T-cell (primary cell): ENCODE data around the gene DAPK3. TPM values are rescaled to one million over a fixed set of nuclear protein-coding genes. Genes with fewer than 3 reads are reported as not detected.

Source experiments
- ATAC-seq, 4 experiments: fragments of 200-7000 bp in 3 of 4; fragments of 150-1000 bp in 1 of 4; cut with Tn5 transposase; replicated peaks in 1 of 4; 1 replicate in 3 of 4; 2 replicates in 1 of 4; pipeline ENCODE4 v1.10.0; 2021; ENCODE audit warnings: moderate library complexity in 3 of 4, mild to moderate bottlenecking in 2 of 4, moderate number of reproducible peaks in 1 of 4
- CTCF ChIA-PET, 2 donors: fragments of 300-600 bp; sonication (Branson Sonifier 250); formaldehyde crosslinking; loops; one replicate each; lab custom pipeline; 2022; ENCODE audit warnings: antibody characterized with exemption in 2 of 2; lab: Charles Lee
- POLR2A ChIA-PET, 2 donors: fragments of 300-600 bp; sonication (Branson Sonifier 250); formaldehyde crosslinking; loops; one replicate each; lab custom pipeline; 2022; ENCODE audit warnings: antibody characterized with exemption in 2 of 2; lab: Charles Lee
- DNase-seq, 35 experiments: peaks; one replicate each; pipeline versions ENCODE4 v3.0.0 to v3.0.0-alpha.2; 2013 to 2023
- H3K27ac ChIP-seq: one replicate; pipeline ENCODE4 v1.5.1; 2013; ENCODE audit warnings: low read length
- H3K27me3 ChIP-seq, 2 experiments: replicated peaks in 1 of 2; 1 replicate in 1 of 2; 2 replicates in 1 of 2; pipeline versions ENCODE4 v1.6.1 to v1.7.0; 2013; ENCODE audit warnings: low read length in 1 of 2, mixed read lengths in 1 of 2; ENCODE audit not compliant: control insufficient read depth in 2 of 2, insufficient read depth in 2 of 2; ENCODE audit errors: extremely low read depth in 1 of 2
- H3K36me3 ChIP-seq, 2 donors: 1 replicate in 1 of 2; 2 replicates in 1 of 2; pipeline versions ENCODE4 v1.6.1 to v1.7.0; 2013; ENCODE audit warnings: low read length in 1 of 2; ENCODE audit not compliant: control insufficient read depth in 2 of 2, insufficient read depth in 1 of 2; ENCODE audit errors: extremely low read depth in 1 of 2
- H3K4me1 ChIP-seq, 2 experiments: 1 replicate in 1 of 2; 2 replicates in 1 of 2; pipeline versions ENCODE4 v1.6.1 to v1.7.0; 2013; ENCODE audit warnings: low read length in 2 of 2, mixed read lengths in 1 of 2; ENCODE audit not compliant: insufficient read depth in 2 of 2, control insufficient read depth in 1 of 2; ENCODE audit errors: extremely low read depth in 1 of 2
- H3K4me3 ChIP-seq, 2 donors: 1 replicate in 1 of 2; 2 replicates in 1 of 2; pipeline versions ENCODE4 v1.5.1 to v1.7.0; 2013; ENCODE audit warnings: mild to moderate bottlenecking in 2 of 2, low read length in 1 of 2, moderate library complexity in 1 of 2; ENCODE audit not compliant: control insufficient read depth in 1 of 2; ENCODE audit errors: extremely low read depth in 1 of 2
- H3K9me3 ChIP-seq: 2 replicates; pipeline ENCODE4 v1.7.0; 2013
- H3K27ac Mint-ChIP-seq, 2 donors: one replicate each; pipeline ENCODE4 v1.8.0; 2020 to 2021; ENCODE audit warnings: mild to moderate bottlenecking in 2 of 2, mixed read lengths in 2 of 2
- H3K27me3 Mint-ChIP-seq, 2 donors: one replicate each; pipeline ENCODE4 v1.8.0; 2021 to 2022; ENCODE audit warnings: mixed read lengths in 2 of 2
- H3K36me3 Mint-ChIP-seq: one replicate; pipeline ENCODE4 v1.8.0; 2021; ENCODE audit warnings: mixed read lengths
- H3K4me1 Mint-ChIP-seq, 3 donors: one replicate each; pipeline ENCODE4 v1.8.0; 2020 to 2022; ENCODE audit warnings: mixed read lengths in 3 of 3, mild to moderate bottlenecking in 1 of 3
- H3K4me3 Mint-ChIP-seq, 3 donors: one replicate each; pipeline ENCODE4 v1.8.0; 2020 to 2022; ENCODE audit warnings: mild to moderate bottlenecking in 3 of 3, mixed read lengths in 3 of 3, moderate library complexity in 3 of 3
- H3K9me3 Mint-ChIP-seq, 3 donors: one replicate each; pipeline ENCODE4 v1.8.0; 2020 to 2022; ENCODE audit warnings: mixed read lengths in 3 of 3
- WGBS: methylation state at CpG from one replicate; pipeline ENCODE4 v1.1.5; 2013; ENCODE audit warnings: missing lambda C conversion rate; ENCODE audit not compliant: insufficient coverage; 5-methylcytosine and 5-hydroxymethylcytosine counted together
- total RNA-seq, 35 experiments: library from RNA in 6 of 35; stranded (reverse) in 6 of 35; fragments of 120-200 nt in 1 of 35; gene quantifications; one replicate each; pipeline versions ENCODE4 v1.2.1 to v1.2.4 and lab custom pipeline; 2013 to 2026

Gene DAPK3
- total RNA-seq, 5 donors from 2014 or later (not counting 1 experiment from before 2014, with no cell fraction given) = 30.3 to 51.2 (median 44.9) TPM

- H3K4me1 Mint-ChIP-seq = no peaks in the 10 kb centered on the region
- H3K36me3 ChIP-seq = no peaks in the 10 kb centered on the region
- H3K4me1 ChIP-seq = peaks cover 0 to 6% of the 10 kb centered on the region in 2 experiments
- no peak within 1 kb of the TSS for H3K4me3 ChIP-seq
- no peak for DNase-seq
- POLR2A ChIA-PET = interaction anchor here in 1 of 2 donors (0.6 kb wide), 1 partner anchor 134 kb away, joined by 7 read pairs; the partner anchor contains the start of gene ZBTB7A
- peaks cover 6 to 21% of the 10 kb centered on the region in 2 donors for H3K27me3 Mint-ChIP-seq
- no peak within 1 kb of the TSS for H3K27ac Mint-ChIP-seq
- no peak within 1 kb of the TSS for H3K4me3 Mint-ChIP-seq
- H3K36me3 Mint-ChIP-seq = no peaks in the 10 kb centered on the region
- H3K9me3 ChIP-seq = no peaks in the 10 kb centered on the region
- no peaks in the 10 kb centered on the region for H3K9me3 Mint-ChIP-seq
- CTCF ChIA-PET = no interaction called here
- no peak within 1 kb of the TSS for H3K27ac ChIP-seq
- ATAC-seq = no peak
- 8% methylated on average over 41 of the region's 51 CpGs for WGBS
- H3K27me3 ChIP-seq = peaks cover 4 to 58% of the 10 kb centered on the region in 2 experiments
Observed at GRCh38 chr19:3932931-3933810, 37.7 kb downstream of the DAPK3 start, which contains the start of gene NMRK2. Gene NMRK2, plus strand, starts transcription at chr19:3933069. Its CDS starts 603 bp downstream, at chr19:3933672.

GRCh38 chr19:3931041-3931440 lies 39.9 kb downstream of the DAPK3 start:
- peaks cover 6 to 21% of the 10 kb centered on the region in 2 donors for H3K27me3 Mint-ChIP-seq
- 69% methylated on average over 7 of the region's 8 CpGs for WGBS
- H3K9me3 Mint-ChIP-seq = no peaks in the 10 kb centered on the region
- H3K27ac Mint-ChIP-seq = no peak overlapping the region
- no peak for ATAC-seq
- H3K4me1 ChIP-seq = peaks cover 0 to 6% of the 10 kb centered on the region in 2 experiments
- H3K27me3 ChIP-seq = peaks cover 4 to 51% of the 10 kb centered on the region in 2 experiments
- ChIA-PET CTCF (no interaction called here), POLR2A (no interaction called here)
- no peak overlapping the region for H3K27ac ChIP-seq
- no peak for DNase-seq
- H3K4me3 Mint-ChIP-seq = no peak overlapping the region
- H3K9me3 ChIP-seq = no peaks in the 10 kb centered on the region
- H3K36me3 Mint-ChIP-seq = no peaks in the 10 kb centered on the region
- H3K36me3 ChIP-seq = no peaks in the 10 kb centered on the region
- no peaks in the 10 kb centered on the region for H3K4me1 Mint-ChIP-seq
- no peak overlapping the region for H3K4me3 ChIP-seq

GRCh38 chr19:3923912-3924311 lies 47.0 kb downstream of the DAPK3 start:
- no peaks in the 10 kb centered on the region for H3K4me1 ChIP-seq
- no peak for ATAC-seq
- Mint-ChIP-seq H3K4me1 (no peaks in the 10 kb centered on the region), H3K4me3 (no peak overlapping the region), H3K27me3 (peaks cover 3 to 4% of the 10 kb centered on the region in 2 donors), H3K36me3 (no peaks in the 10 kb centered on the region), H3K27ac (no peak overlapping the region), H3K9me3 (peaks cover 8 to 9% (median 9%) of the 10 kb centered on the region in 3 donors)
- DNase-seq = no peak
- H3K27ac ChIP-seq = no peak overlapping the region
- ChIA-PET POLR2A (no interaction called here), CTCF (no interaction called here)
- peaks cover 0 to 18% of the 10 kb centered on the region in 2 experiments for H3K27me3 ChIP-seq
- no peaks in the 10 kb centered on the region for H3K36me3 ChIP-seq
- no peaks in the 10 kb centered on the region for H3K9me3 ChIP-seq
- 69% methylated on average over 1 of the region's 1 CpG for WGBS
- no peak overlapping the region for H3K4me3 ChIP-seq

- H3K27ac ChIP-seq = no peak overlapping the region
- peaks cover 0 to 18% of the 10 kb centered on the region in 2 experiments for H3K27me3 ChIP-seq
- no peak overlapping the region for H3K4me3 ChIP-seq
- POLR2A ChIA-PET = no interaction called here
- DNase-seq (no peak), ATAC-seq (no peak)
- no peaks in the 10 kb centered on the region for H3K36me3 Mint-ChIP-seq
- H3K4me3 Mint-ChIP-seq = no peak overlapping the region
- H3K27ac Mint-ChIP-seq = no peak overlapping the region
- H3K9me3 ChIP-seq = no peaks in the 10 kb centered on the region
- peaks cover 3 to 7% of the 10 kb centered on the region in 2 donors for H3K27me3 Mint-ChIP-seq
- H3K4me1 ChIP-seq = no peaks in the 10 kb centered on the region
- peaks cover 8 to 9% (median 9%) of the 10 kb centered on the region in 3 donors for H3K9me3 Mint-ChIP-seq
- CTCF ChIA-PET = no interaction called here
- H3K4me1 Mint-ChIP-seq = no peaks in the 10 kb centered on the region
- H3K36me3 ChIP-seq = no peaks in the 10 kb centered on the region
Observed at GRCh38 chr19:3923096-3923758, 47.7 kb downstream of the DAPK3 start.

- ATAC-seq = no peak
- Mint-ChIP-seq H3K4me1 (no peaks in the 10 kb centered on the region), H3K4me3 (no peak overlapping the region), H3K9me3 (peaks cover 6 to 9% (median 9%) of the 10 kb centered on the region in 3 donors), H3K36me3 (no peaks in the 10 kb centered on the region), H3K27me3 (peaks cover 8 to 11% of the 10 kb centered on the region in 2 donors), H3K27ac (no peak overlapping the region)
- WGBS = 88% methylated on average over 5 of the region's 8 CpGs
- Histone ChIP-seq H3K36me3 (no peaks in the 10 kb centered on the region), H3K4me3 (no peak overlapping the region), H3K27me3 (peaks cover 0 to 22% of the 10 kb centered on the region in 2 experiments), H3K4me1 (no peaks in the 10 kb centered on the region), H3K9me3 (no peaks in the 10 kb centered on the region), H3K27ac (no peak overlapping the region)
- POLR2A ChIA-PET = no interaction called here
- CTCF ChIA-PET = no interaction called here
- DNase-seq = no peak
Observed at GRCh38 chr19:3919793-3920192, 51.1 kb downstream of the DAPK3 start.

GRCh38 chr19:3916033-3916432 lies 54.9 kb downstream of the DAPK3 start:
- no peak overlapping the region for H3K27ac Mint-ChIP-seq
- CTCF ChIA-PET = no interaction called here
- Histone ChIP-seq H3K4me1 (no peaks in the 10 kb centered on the region), H3K9me3 (no peaks in the 10 kb centered on the region), H3K27ac (no peak overlapping the region), H3K36me3 (no peaks in the 10 kb centered on the region), H3K4me3 (no peak overlapping the region), H3K27me3 (peaks cover 0 to 24% of the 10 kb centered on the region in 2 experiments)
- peaks cover 8 to 11% of the 10 kb centered on the region in 2 donors for H3K27me3 Mint-ChIP-seq
- POLR2A ChIA-PET = no interaction called here
- peaks cover 0 to 3% (median 3%) of the 10 kb centered on the region in 3 donors for H3K9me3 Mint-ChIP-seq
- DNase-seq (no peak), ATAC-seq (no peak)
- H3K36me3 Mint-ChIP-seq = no peaks in the 10 kb centered on the region
- H3K4me1 Mint-ChIP-seq = no peaks in the 10 kb centered on the region
- no peak overlapping the region for H3K4me3 Mint-ChIP-seq
- 88% methylated on average over 3 of the region's 5 CpGs for WGBS
